HTERT RPE-1 (cell line): ENCODE results near the gene POLR3H.

Experiments
- in situ Hi-C: fragments of 300-500 bp; cut with MboI; formaldehyde crosslinking; loops from 4 replicates; pipeline ENCODE4 v1.14.3; 2020; ENCODE audit warnings: low sequenced_read_pairs

POLR3H gene

GRCh38 chr22:41522813-41523212, 21.5 kb downstream of the POLR3H start:
- in situ Hi-C loops = no loop called here

- in situ Hi-C loops = no loop called here
Observed at GRCh38 chr22:41521126-41521525, 23.1 kb downstream of the POLR3H start.

GRCh38 chr22:41518048-41518347, 26.3 kb downstream of the POLR3H start:
- in situ Hi-C loops = no loop called here

GRCh38 chr22:41517172-41518047, 26.9 kb downstream of the POLR3H start:
- in situ Hi-C loops = no loop called here

- in situ Hi-C loops = no loop called here
Observed at GRCh38 chr22:41516462-41516861, 27.8 kb downstream of the POLR3H start.

GRCh38 chr22:41513391-41513790, 30.9 kb downstream of the POLR3H start:
- in situ Hi-C loops = no loop called here

- in situ Hi-C loops = no loop called here
Observed at GRCh38 chr22:41512421-41513194, 31.7 kb downstream of the POLR3H start.

GRCh38 chr22:41511521-41511968, 32.7 kb downstream of the POLR3H start:
- in situ Hi-C loops = no loop called here

GRCh38 chr22:41508770-41509170, 35.5 kb downstream of the POLR3H start:
- in situ Hi-C loops = no loop called here

GRCh38 chr22:41507330-41508063, 36.8 kb downstream of the POLR3H start:
- in situ Hi-C loops = no loop called here

GRCh38 chr22:41505511-41506220, 38.6 kb downstream of the POLR3H start:
- in situ Hi-C loops = no loop called here

GRCh38 chr22:41504816-41505215, 39.5 kb downstream of the POLR3H start:
- in situ Hi-C loops = no loop called here

GRCh38 chr22:41504397-41504796, 39.9 kb downstream of the POLR3H start:
- in situ Hi-C loops = no loop called here

GRCh38 chr22:41501209-41501608, 43.1 kb downstream of the POLR3H start:
- in situ Hi-C loops = no loop called here

GRCh38 chr22:41500303-41500702, 44.0 kb downstream of the POLR3H start:
- in situ Hi-C loops = no loop called here

- in situ Hi-C loops = no loop called here
Observed at GRCh38 chr22:41499624-41500280, 44.5 kb downstream of the POLR3H start.

- in situ Hi-C loops = no loop called here
Observed at GRCh38 chr22:41498303-41498835, 45.9 kb downstream of the POLR3H start.

GRCh38 chr22:41491374-41492100, 52.7 kb downstream of the POLR3H start:
- in situ Hi-C loops = no loop called here

GRCh38 chr22:41488596-41489385, 55.5 kb downstream of the POLR3H start:
- in situ Hi-C loops = no loop called here
